IMR-90 (cell line): ENCODE results near the gene IQSEC3. TPM values are rescaled to one million over a fixed set of nuclear protein-coding genes. Genes with fewer than 3 reads are reported as not detected.

Experiments
- ATAC-seq: fragments of 200-7000 bp; cut with Tn5 transposase; 2 replicates; pipeline ENCODE4 v1.9.1; 2020; ENCODE audit warnings: low read depth, mild to moderate bottlenecking, moderate library complexity
- BruUV-seq: library from RNA; stranded (reverse); fragments of 400-500 nt; replicated peaks from 2 replicates; lab custom pipeline; 2021; lab: Mats Ljungman, UMichigan
- CTCF ChIA-PET: fragments of 300-600 bp; formaldehyde crosslinking; extraction: SDS; loops from one replicate; lab custom pipeline; 2021; ENCODE audit warnings: antibody characterized with exemption; lab: Yijun Ruan, JAX
- POLR2A ChIA-PET: fragments of 300-600 bp; sonication (Branson Sonifier 250); formaldehyde crosslinking; loops from one replicate; lab custom pipeline; 2022; ENCODE audit warnings: antibody characterized with exemption; ENCODE audit not compliant: unreplicated experiment; lab: Charles Lee
- DNase-seq: peaks from one replicate; pipeline ENCODE4 v3.0.0; 2013
- H2AFZ ChIP-seq: replicated peaks from 2 replicates; pipeline ENCODE3; 2013; ENCODE audit warnings: low read length, mild to moderate bottlenecking; ENCODE audit not compliant: poor library complexity
- H2AK5ac ChIP-seq: 2 replicates; pipeline ENCODE4 v1.6.1; 2013; ENCODE audit warnings: low read depth, low read length, inconsistent platforms
- H2AK9ac ChIP-seq: replicated peaks from 2 replicates; pipeline ENCODE3; 2013; ENCODE audit warnings: mild to moderate bottlenecking, low read depth, low read length, moderate library complexity; ENCODE audit not compliant: poor library complexity
- H2BK120ac ChIP-seq: 2 replicates; pipeline ENCODE4 v1.6.1; 2013; ENCODE audit warnings: low read depth, low read length, inconsistent platforms
- H2BK15ac ChIP-seq: 3 replicates; pipeline ENCODE4 v1.6.1; 2013; ENCODE audit warnings: low read depth, low read length, inconsistent platforms
- H2BK20ac ChIP-seq: 2 replicates; pipeline ENCODE4 v1.6.1; 2013; ENCODE audit warnings: low read depth, mild to moderate bottlenecking, inconsistent platforms, low read length, moderate library complexity
- H2BK5ac ChIP-seq: 2 replicates; pipeline ENCODE4 v1.6.1; 2013; ENCODE audit warnings: mild to moderate bottlenecking, low read depth, low read length, inconsistent platforms; ENCODE audit not compliant: poor library complexity, severe bottlenecking
- H3K14ac ChIP-seq: replicated peaks from 2 replicates; pipeline ENCODE4 v1.6.1; 2013; ENCODE audit warnings: low read depth, low read length, inconsistent platforms
- H3K18ac ChIP-seq: 2 replicates; pipeline ENCODE4 v1.6.1; 2013; ENCODE audit warnings: low read depth, low read length, control low read depth
- H3K23ac ChIP-seq: 2 replicates; pipeline ENCODE4 v1.6.1; 2013; ENCODE audit warnings: low read depth, low read length, inconsistent platforms
- H3K27ac ChIP-seq: 2 replicates; pipeline ENCODE4 v1.5.1; 2013; ENCODE audit warnings: mild to moderate bottlenecking, control low read depth, low read length; ENCODE audit not compliant: insufficient read depth
- H3K27me3 ChIP-seq: 2 replicates; pipeline ENCODE4 v1.6.1; 2013; ENCODE audit warnings: low read length; ENCODE audit not compliant: control insufficient read depth, insufficient read depth
- H3K36me3 ChIP-seq: 2 replicates; pipeline ENCODE4 v1.6.1; 2013; ENCODE audit warnings: low read length, mixed read lengths; ENCODE audit not compliant: control insufficient read depth, insufficient read depth
- H3K4ac ChIP-seq: 2 replicates; pipeline ENCODE4 v1.6.1; 2013; ENCODE audit warnings: low read depth, low read length, inconsistent platforms
- H3K4me1 ChIP-seq: 2 replicates; pipeline ENCODE4 v1.6.1; 2013; ENCODE audit warnings: low read length, mixed read lengths; ENCODE audit not compliant: control insufficient read depth, insufficient read depth
- H3K4me2 ChIP-seq: 2 replicates; pipeline ENCODE4 v1.6.1; 2013; ENCODE audit warnings: low read depth, mild to moderate bottlenecking, control low read depth, low read length, moderate library complexity
- H3K4me3 ChIP-seq: 2 replicates; pipeline ENCODE4 v1.5.1; 2013; ENCODE audit warnings: low read depth, mild to moderate bottlenecking, control low read depth, low read length, moderate library complexity; ENCODE audit not compliant: insufficient read depth
- H3K56ac ChIP-seq: 2 replicates; pipeline ENCODE4 v1.6.1; 2013; ENCODE audit warnings: low read length, inconsistent platforms; ENCODE audit not compliant: insufficient read depth; ENCODE audit errors: extremely low read depth
- H3K79me1 ChIP-seq, 2 experiments: 2 replicates each; pipeline ENCODE4 v1.6.1; 2013; ENCODE audit warnings: low read length in 2 of 2, inconsistent platforms in 1 of 2, low read depth in 1 of 2
- H3K9ac ChIP-seq: 2 replicates; pipeline ENCODE4 v1.6.1; 2013; ENCODE audit warnings: low read depth, low read length, control low read depth
- H3K9me1 ChIP-seq: 2 replicates; pipeline ENCODE4 v1.6.1; 2013; ENCODE audit warnings: low read length, inconsistent platforms; ENCODE audit not compliant: insufficient read depth
- H3K9me3 ChIP-seq: 2 replicates; pipeline ENCODE4 v1.6.1; 2013; ENCODE audit warnings: low read length; ENCODE audit not compliant: control insufficient read depth, insufficient read depth
- H4K20me1 ChIP-seq: 2 replicates; pipeline ENCODE4 v1.6.1; 2013; ENCODE audit warnings: low read length, inconsistent platforms; ENCODE audit not compliant: insufficient read depth
- H4K5ac ChIP-seq: 2 replicates; pipeline ENCODE4 v1.6.1; 2013; ENCODE audit warnings: mild to moderate bottlenecking, low read depth, low read length, control low read depth
- H4K8ac ChIP-seq, 2 experiments: 2 replicates each; pipeline ENCODE4 v1.6.1; 2013; ENCODE audit warnings: low read depth in 2 of 2, low read length in 2 of 2, control low read depth in 1 of 2, inconsistent platforms in 1 of 2
- H4K91ac ChIP-seq: 2 replicates; pipeline ENCODE4 v1.6.1; 2013; ENCODE audit warnings: low read depth, low read length, inconsistent platforms; ENCODE audit not compliant: insufficient read depth
- BHLHE40 ChIP-seq: fragments of 150-350 bp; IDR thresholded peaks from 2 replicates; pipeline ENCODE4 v1.6.1; 2016; ENCODE audit warnings: mild to moderate bottlenecking, low read depth, low read length
- CEBPB ChIP-seq: IDR thresholded peaks from 2 replicates; pipeline ENCODE4 v1.6.1; 2012; ENCODE audit warnings: low read depth, low read length, improper control_type of control experiment
- CTCF ChIP-seq: conservative IDR thresholded peaks from 2 replicates; pipeline ENCODE4 v1.5.1; 2012; ENCODE audit warnings: mild to moderate bottlenecking, low read depth, low read length, improper control_type of control experiment
- ELK1 ChIP-seq: fragments of 150-350 bp; IDR thresholded peaks from 2 replicates; pipeline ENCODE4 v1.6.1; 2016; ENCODE audit warnings: low read depth, mild to moderate bottlenecking, low read length, moderate library complexity, borderline replicate concordance
- FOS ChIP-seq: fragments of 150-350 bp; IDR thresholded peaks from 2 replicates; pipeline ENCODE4 v1.6.1; 2016; ENCODE audit warnings: low read depth, low read length
- MAFK ChIP-seq: IDR thresholded peaks from 2 replicates; pipeline ENCODE4 v1.6.1; 2012; ENCODE audit warnings: low read depth, low read length, improper control_type of control experiment
- MAZ ChIP-seq: IDR thresholded peaks from 2 replicates; pipeline ENCODE4 v1.6.1; 2012; ENCODE audit warnings: low read depth, mild to moderate bottlenecking, low read length, improper control_type of control experiment, moderate library complexity, borderline replicate concordance
- MXI1 ChIP-seq: IDR thresholded peaks from 2 replicates; pipeline ENCODE4 v1.6.1; 2012; ENCODE audit warnings: low read depth, mild to moderate bottlenecking, low read length, moderate library complexity, borderline replicate concordance
- NFE2L2 ChIP-seq: fragments of 150-350 bp; IDR thresholded peaks from 2 replicates; pipeline ENCODE4 v1.6.1; 2016; ENCODE audit warnings: low read depth, mild to moderate bottlenecking, low read length
- POLR2A ChIP-seq: IDR thresholded peaks from 2 replicates; pipeline ENCODE4 v1.6.1; 2012; ENCODE audit warnings: mild to moderate bottlenecking, low read depth, low read length
- RAD21 ChIP-seq: IDR thresholded peaks from 2 replicates; pipeline ENCODE4 v1.6.1; 2012; ENCODE audit warnings: low read length, improper control_type of control experiment
- RCOR1 ChIP-seq: IDR thresholded peaks from 2 replicates; pipeline ENCODE4 v1.6.1; 2012; ENCODE audit warnings: mild to moderate bottlenecking, low read length, improper control_type of control experiment; ENCODE audit not compliant: insufficient replicate concordance
- RFX5 ChIP-seq: IDR thresholded peaks from 2 replicates; pipeline ENCODE4 v1.8.0; 2012; ENCODE audit warnings: low read depth, mild to moderate bottlenecking, low read length, moderate library complexity
- SMC3 ChIP-seq: fragments of 150-350 bp; IDR thresholded peaks from 2 replicates; pipeline ENCODE4 v1.6.1; 2016; ENCODE audit warnings: low read depth, mild to moderate bottlenecking, antibody characterized with exemption, low read length, moderate library complexity
- USF2 ChIP-seq: fragments of 150-350 bp; IDR thresholded peaks from 2 replicates; pipeline ENCODE4 v1.6.1; 2017; ENCODE audit warnings: mild to moderate bottlenecking, antibody characterized with exemption, low read length, low read depth
- whole genome bisulfite sequencing, 2 experiments: methylation state at CpG; one replicate each; pipeline versions ENCODE4 v1.1.5 to v1.1.7; 2013; ENCODE audit warnings: missing lambda C conversion rate in 2 of 2; ENCODE audit not compliant: insufficient read length in 1 of 2; ENCODE audit errors: extremely low coverage in 2 of 2; 5-methylcytosine and 5-hydroxymethylcytosine counted together
- dilution Hi-C: fragments of 300-500 bp; cut with HindIII; formaldehyde crosslinking; loops from one replicate; pipeline ENCODE4 v1.14.3; 2018; ENCODE audit warnings: low sequenced_read_pairs; ENCODE audit not compliant: unreplicated experiment
- in situ Hi-C: fragments of 300-500 bp; cut with MboI; formaldehyde crosslinking; loops from 3 replicates; pipeline ENCODE4 v1.14.3; 2019; ENCODE audit warnings: low sequenced_read_pairs, inconsistent platforms, mixed read lengths
- intact Hi-C: fragments of 100-400 bp; cut with micrococcal nuclease; formaldehyde crosslinking; loops from 2 replicates; pipeline ENCODE4 v1.10.0; 2022
- polyA plus RNA-seq, 3 experiments: library from polyadenylated mRNA; depleted of rRNA; stranded (reverse); fragments of >200 nt; gene quantifications; 2 replicates each; pipeline ENCODE4 v1.2.3, GENCODE V29; 2012; ENCODE audit warnings: low replicate concordance in 1 of 3
- total RNA-seq: library from RNA; depleted of rRNA; stranded (reverse); fragments of >200 nt; gene quantifications from 2 replicates; pipeline ENCODE4 v1.2.3, GENCODE V29; 2012

IQSEC3 gene
- total and polyA plus RNA-seq, 2 of the 4 experiments (the other 2 are of a cell fraction) = 0.10 TPM; not detected in 1

GRCh38 chr12:210277-211141, 143.9 kb downstream of the IQSEC3 start:
- Histone ChIP-seq H3K36me3 (no peaks in the 10 kb centered on the region), H3K27ac (no peak overlapping the region), H4K91ac (no peak overlapping the region), H3K9ac (no peak overlapping the region), H3K27me3 (peaks cover 76% of the 10 kb centered on the region), H4K5ac (no peak overlapping the region), H3K9me1 (no peaks in the 10 kb centered on the region; the same call in 1 of the 2 replicates), H3K4me1 (peaks cover 2% of the 10 kb centered on the region; the same call in 1 of the 2 replicates), H3K9me3 (no peaks in the 10 kb centered on the region), H3K23ac (no peak overlapping the region), H2AK5ac (no peak overlapping the region), H2BK15ac (no peak overlapping the region), H3K56ac (no peak overlapping the region), H3K4me3 (no peak overlapping the region), H2BK20ac (no peak overlapping the region), H2BK120ac (no peak overlapping the region), H3K4ac (no peak overlapping the region), H3K79me1 (no peaks in the 10 kb centered on the region), H3K14ac (no peak overlapping the region), H2BK5ac (no peak overlapping the region), H3K4me2 (no peak overlapping the region), H4K20me1 (no peaks in the 10 kb centered on the region; the same call in 1 of the 2 replicates), H3K18ac (no peak overlapping the region), H2AFZ (no peak overlapping the region), H4K8ac (no peak overlapping the region), H2AK9ac (no peak overlapping the region)
- dilution Hi-C loops (no loop called here), intact Hi-C loops (no loop called here), in situ Hi-C loops (no loop called here)
- DNase-seq (no peak), ATAC-seq (no peak)
- ChIA-PET CTCF (no interaction called here), POLR2A (no interaction called here)
- BruUV-seq = no TSS peak
- 43% methylated on average over 5 of the region's 16 CpGs; no CpG with 5 or more reads in 1 of the 2 experiments for WGBS, 2 experiments
- no peak for TF ChIP-seq MAZ
- no peak for TF ChIP-seq BHLHE40
- TF ChIP-seq SMC3 = no peak
- TF ChIP-seq ELK1 = no peak
- no peak for TF ChIP-seq MXI1
- TF ChIP-seq CTCF = no peak
- no peak for TF ChIP-seq RCOR1
- no peak for TF ChIP-seq MAFK
- no peak for TF ChIP-seq CEBPB
- TF ChIP-seq NFE2L2 = no peak
- no peak for TF ChIP-seq RAD21
- TF ChIP-seq POLR2A = no peak
- no peak for TF ChIP-seq RFX5
- no peak for TF ChIP-seq FOS
- TF ChIP-seq USF2 = no peak
